Right atrium auricular region (tissue), 2 donors: ENCODE results near the gene BICDL1. TPM values are rescaled to one million over a fixed set of nuclear protein-coding genes. Genes with fewer than 3 reads are reported as not detected.

ENCODE experiments used
- DNase-seq: peaks from one replicate; pipeline ENCODE4 v3.0.0-alpha.2; 2019; ENCODE audit warnings: low spot score
- H3K27ac ChIP-seq, 2 donors: fragments of 200-600 bp; sonication (generic); 1 replicate in 1 of 2; 2 replicates in 1 of 2; pipeline ENCODE4 v1.5.1; 2016 to 2019
- H3K27me3 ChIP-seq, 2 donors: fragments of 200-600 bp; sonication (generic); one replicate each; pipeline versions ENCODE4 v1.5.1 to v1.6.0; 2017 to 2019
- H3K36me3 ChIP-seq: fragments of 200-600 bp; sonication (generic); one replicate; pipeline ENCODE4 v1.5.1; 2016
- H3K4me1 ChIP-seq, 2 donors: fragments of 200-600 bp; sonication (generic); one replicate each; pipeline versions ENCODE4 v1.5.1 to v1.6.0; 2017 to 2019
- H3K4me3 ChIP-seq, 2 donors: fragments of 200-600 bp; sonication (generic); 1 replicate in 1 of 2; 2 replicates in 1 of 2; pipeline ENCODE4 v1.5.1; 2017 to 2019; ENCODE audit warnings: mild to moderate bottlenecking in 1 of 2, moderate library complexity in 1 of 2
- H3K9me3 ChIP-seq, 2 donors: fragments of 200-600 bp; sonication (generic); one replicate each; pipeline ENCODE4 v1.5.1; 2019
- CTCF ChIP-seq, 2 donors: fragments of 200-600 bp; sonication (generic); IDR thresholded peaks; one replicate each; pipeline ENCODE4 v1.5.1; 2019; ENCODE audit warnings: antibody characterized with exemption in 2 of 2
- total RNA-seq, 2 donors: library from RNA; depleted of rRNA; stranded (reverse); fragments of >200 nt; gene quantifications; one replicate each; pipeline ENCODE4 v1.1.0, GENCODE V29; 2016

The BICDL1 gene
- total RNA-seq, 2 donors from 2014 or later, result 9.8 to 47.2 TPM

DNA sequence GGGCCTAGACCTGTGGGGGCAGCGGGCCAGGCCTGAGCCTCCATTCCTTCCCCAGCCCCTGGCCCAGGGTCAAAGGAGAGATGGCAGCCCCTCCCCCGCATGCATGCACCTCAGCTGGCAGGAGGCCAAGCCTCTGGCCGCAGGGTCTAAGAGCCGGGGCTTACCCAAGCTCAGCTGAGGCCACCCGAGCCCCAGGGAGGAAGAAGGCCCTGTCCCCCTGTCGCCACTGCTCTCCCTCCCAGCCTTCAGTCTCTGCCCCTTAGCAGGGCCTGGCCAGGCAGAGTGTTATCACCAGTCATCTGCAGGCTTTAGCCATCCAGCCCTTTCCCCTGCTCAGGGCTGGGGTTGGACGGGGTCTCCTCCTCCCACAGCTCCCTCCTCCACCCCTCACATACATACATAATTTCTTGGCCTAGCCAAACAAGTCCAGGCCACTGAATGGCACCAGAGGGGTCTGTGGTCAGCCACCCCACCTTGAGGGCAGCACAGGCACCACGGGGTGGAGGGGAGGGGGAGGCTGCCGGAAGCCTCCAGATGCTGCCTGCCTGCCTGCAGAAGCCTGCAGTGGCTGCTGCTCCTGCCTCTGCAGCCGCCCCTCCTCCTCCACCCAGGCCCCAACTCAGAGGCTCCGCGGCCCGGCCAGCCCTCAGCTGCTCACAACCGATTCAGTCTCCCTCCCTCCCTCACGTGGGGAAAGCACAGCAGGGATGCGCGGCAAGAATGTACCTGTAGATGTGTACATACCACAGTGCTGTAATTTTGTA, 104.7 kb downstream of the BICDL1 start:
- Histone ChIP-seq H3K27me3 (no peaks in the 10 kb centered on the region), H3K9me3 (no peaks in the 10 kb centered on the region), H3K36me3 (peaks cover 25% of the 10 kb centered on the region), H3K27ac (no peak overlapping the region), H3K4me1 (no peaks in the 10 kb centered on the region), H3K4me3 (no peak overlapping the region)
- no peak for DNase-seq
- no peak for TF ChIP-seq CTCF (IDR thresholded peaks at IDR 0.05)

- Histone ChIP-seq H3K9me3 (no peaks in the 10 kb centered on the region), H3K36me3 (peaks cover 26% of the 10 kb centered on the region), H3K4me3 (no peak overlapping the region), H3K27ac (no peak overlapping the region), H3K4me1 (no peaks in the 10 kb centered on the region), H3K27me3 (no peaks in the 10 kb centered on the region)
- no peak for TF ChIP-seq CTCF (IDR thresholded peaks at IDR 0.05)
- DNase-seq, result no peak
Measured at GRCh38 chr12:120094485-120094884, 105.4 kb downstream of the BICDL1 start.

- Histone ChIP-seq H3K4me1 (peaks cover 0 to 5% of the 10 kb centered on the region in 2 donors), H3K27ac (no peak overlapping the region), H3K4me3 (no peak overlapping the region), H3K36me3 (peaks cover 26% of the 10 kb centered on the region), H3K9me3 (no peaks in the 10 kb centered on the region), H3K27me3 (no peaks in the 10 kb centered on the region)
- no peak for DNase-seq
- no peak for TF ChIP-seq CTCF (IDR thresholded peaks at IDR 0.05)
Measured at GRCh38 chr12:120095331-120095730, 106.3 kb downstream of the BICDL1 start.

DNA sequence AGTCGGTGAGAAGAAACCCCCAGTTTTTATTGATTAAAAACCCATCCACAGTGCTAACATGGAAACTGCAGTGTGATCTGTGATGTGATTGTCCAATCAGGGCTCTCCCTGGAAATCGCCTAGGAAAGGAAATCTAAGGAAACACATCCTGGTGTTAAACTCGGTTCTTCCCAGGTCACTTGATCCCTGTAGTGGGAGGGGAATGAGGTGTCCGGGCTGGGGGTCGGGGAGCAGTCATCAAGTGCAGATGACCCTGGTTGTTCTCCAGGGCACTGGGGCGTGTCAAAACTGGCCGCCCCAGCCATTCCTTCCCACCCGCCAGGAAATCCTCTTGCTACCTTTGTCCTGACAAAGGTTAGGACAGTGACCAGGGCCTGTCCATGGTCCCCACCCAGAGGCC, 106.7 kb downstream of the BICDL1 start:
- TF ChIP-seq CTCF (IDR thresholded peaks at IDR 0.05), result no peak
- no peaks in the 10 kb centered on the region for H3K27me3 ChIP-seq
- H3K4me3 ChIP-seq, result no peak overlapping the region
- H3K27ac ChIP-seq, result no peak overlapping the region
- peaks cover 26% of the 10 kb centered on the region for H3K36me3 ChIP-seq
- no peaks in the 10 kb centered on the region for H3K9me3 ChIP-seq
- DNase-seq, result no peak
- peaks cover 0 to 9% of the 10 kb centered on the region in 2 donors for H3K4me1 ChIP-seq

DNA sequence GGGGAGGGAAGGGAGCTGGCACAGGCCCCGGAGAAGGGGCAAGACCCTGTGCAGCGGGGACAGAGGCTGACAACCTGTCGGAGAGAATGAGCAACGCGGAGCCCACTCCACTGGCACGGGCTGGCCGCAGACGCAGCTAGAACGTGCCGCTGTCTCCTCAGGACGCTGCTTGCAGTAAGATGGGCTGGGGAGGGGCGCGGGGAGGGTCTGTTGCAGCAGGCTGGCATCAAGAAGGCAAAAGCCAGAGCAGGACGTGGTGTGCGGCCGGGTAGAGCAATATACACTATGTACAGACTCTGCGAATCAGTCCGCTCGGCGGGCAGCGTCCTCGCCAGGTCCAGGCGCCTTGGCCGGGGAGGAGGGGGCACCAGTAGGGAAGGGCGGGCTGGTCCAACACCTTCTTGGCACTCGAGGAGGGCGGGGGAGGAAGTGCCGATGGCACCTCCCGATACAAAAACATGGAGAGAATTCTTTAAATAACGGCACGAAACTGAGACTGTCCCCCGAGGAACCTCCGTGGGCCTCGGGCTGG, 107.7 kb downstream of the BICDL1 start:
- no peaks in the 10 kb centered on the region for H3K27me3 ChIP-seq
- H3K36me3 ChIP-seq, result peaks cover 26% of the 10 kb centered on the region
- H3K4me1 ChIP-seq, result peaks cover 0 to 19% of the 10 kb centered on the region in 2 donors
- H3K27ac ChIP-seq, result no peak overlapping the region
- TF ChIP-seq CTCF (IDR thresholded peaks at IDR 0.05), result no peak
- no peaks in the 10 kb centered on the region for H3K9me3 ChIP-seq
- H3K4me3 ChIP-seq, result no peak overlapping the region
- no peak for DNase-seq
